Stimulated activated CD8-positive, alpha-beta memory T cell treated with anti-CD3 and anti-CD28 coated beads, Interleukin-15, amount 100 ng/mL, for 1 hour (primary cell): ENCODE data around the gene SPINK5.

Experiments
- DNase-seq: peaks from one replicate; pipeline ENCODE4 v3.0.0-alpha.2; 2020; ENCODE audit warnings: low read depth

Gene SPINK5

DNA sequence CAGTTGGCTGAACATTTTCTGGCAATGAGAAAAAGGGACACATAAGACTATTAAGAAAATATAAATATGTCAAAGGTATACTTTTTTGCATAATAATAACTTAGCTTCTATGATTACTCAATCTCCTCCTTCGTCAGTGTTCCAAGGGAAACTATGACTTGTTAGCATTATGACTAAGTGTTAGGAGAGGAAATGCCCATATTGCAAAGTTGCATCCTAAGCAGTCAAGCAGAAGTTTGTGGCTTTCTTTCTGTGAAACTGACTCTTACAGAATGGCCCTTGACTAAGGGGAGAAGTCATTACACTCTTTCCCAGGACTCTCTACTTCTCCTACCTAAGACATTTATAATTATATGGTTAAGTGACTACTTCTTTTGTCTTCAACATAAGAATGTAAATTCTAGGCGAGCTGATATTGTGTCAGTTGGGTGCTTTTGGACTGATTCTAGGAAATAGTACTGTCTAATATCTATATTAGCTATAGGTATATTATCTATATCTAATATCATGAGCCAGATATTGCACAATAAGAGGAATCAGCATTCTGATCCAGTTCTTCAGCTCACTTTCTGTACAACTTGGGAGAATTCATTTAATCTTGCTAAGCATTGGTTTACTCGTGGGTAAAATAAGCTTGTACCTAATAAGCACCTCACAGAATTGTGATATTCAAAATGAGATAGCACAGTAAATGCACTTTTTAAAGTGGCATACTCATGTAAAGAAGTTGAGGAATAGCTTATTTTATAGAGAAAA is 122.6 kb downstream of the SPINK5 start:
- DNase-seq: no peak
